ENCODE measurements around the gene DNM3.
"Not testable (repeated sequence)": the region's sequence is repeated elsewhere in the genome, so short reads cannot be mapped to it uniquely, and the experiment has no call there.

DNM3 gene

DNA sequence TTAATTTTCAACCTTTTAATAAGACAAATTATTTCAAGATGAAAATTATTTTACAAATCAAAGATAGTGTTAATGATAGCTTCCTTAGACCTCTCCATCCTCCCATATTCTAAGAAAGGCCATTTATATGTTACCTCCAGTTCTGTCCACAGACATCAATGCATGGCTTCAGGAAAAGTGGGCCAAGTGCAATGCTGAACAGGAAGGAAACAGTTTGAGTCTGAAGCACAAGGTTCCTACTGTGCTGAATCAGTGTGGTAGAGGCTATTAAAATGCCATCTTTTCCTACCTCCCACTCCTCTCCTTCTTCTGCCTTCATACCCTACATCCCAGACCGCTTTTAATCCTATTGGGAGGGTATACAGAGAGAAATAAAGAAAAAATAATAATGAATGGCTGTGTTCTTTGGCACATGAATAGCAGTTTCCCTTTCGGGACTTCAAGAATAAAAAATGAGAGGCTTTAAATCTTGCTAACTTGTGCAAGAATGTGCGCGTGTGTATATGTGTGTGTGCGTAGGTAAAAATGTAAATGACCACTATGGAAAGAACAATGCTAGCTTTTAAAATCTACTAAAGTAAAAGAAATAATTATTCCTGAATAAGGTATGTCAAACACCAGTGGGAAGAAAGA, 516.6 kb downstream of the DNM3 start:
- no peak for DNase-seq (ENCODE audit: low read depth, low spot score)

DNA sequence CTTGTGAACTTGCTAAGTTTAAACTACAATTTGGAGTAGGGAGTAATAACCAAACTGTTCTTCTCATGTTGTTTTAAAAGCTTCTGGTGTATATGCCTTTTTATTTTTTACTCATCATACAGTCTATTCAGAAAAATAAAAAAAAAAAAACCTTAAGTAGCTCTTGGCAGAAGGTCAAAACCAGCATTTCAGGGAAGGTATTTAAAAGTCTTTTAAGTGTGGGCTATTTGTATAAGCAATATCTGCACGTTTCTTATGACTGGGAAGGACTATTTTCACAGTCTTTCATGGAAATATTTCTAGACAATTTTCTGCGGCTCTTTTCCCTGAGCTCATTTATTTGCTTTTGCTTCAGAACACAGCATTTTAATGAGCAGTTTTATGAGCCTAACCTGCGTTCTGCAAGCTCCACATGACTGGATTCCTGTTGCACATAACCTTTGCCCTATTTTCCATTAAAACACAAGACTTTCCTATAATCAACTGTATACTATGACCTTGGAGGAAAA, 518.2 kb downstream of the DNM3 start:
- DNase-seq (ENCODE audit: low read depth, low spot score): no peak

- DNase-seq (ENCODE audit: low read depth, low spot score): no peak
Measured at GRCh38 chr1:172360511-172360910, 519.2 kb downstream of the DNM3 start.

GRCh38 chr1:172360985-172361384, 519.7 kb downstream of the DNM3 start:
- no peak for DNase-seq (ENCODE audit: low read depth, low spot score)

DNA sequence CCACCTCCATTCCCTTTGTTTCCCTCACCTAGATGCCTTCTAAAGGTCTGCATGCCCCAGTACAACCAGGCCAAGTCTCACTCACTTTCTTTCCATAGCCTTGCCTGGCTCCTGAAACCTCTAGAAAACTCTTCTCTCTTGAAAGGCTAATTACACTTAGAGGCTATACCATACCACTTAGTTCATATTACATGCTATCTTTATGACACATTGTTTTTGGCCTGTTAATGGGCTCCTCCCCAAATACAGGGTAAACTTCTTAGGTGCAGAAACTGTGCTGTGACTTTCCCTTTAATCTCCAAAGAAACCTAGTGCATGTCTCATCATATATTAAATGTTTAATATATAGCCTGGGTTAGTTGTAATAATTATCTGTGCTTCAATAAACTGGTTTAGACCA, 522.6 kb downstream of the DNM3 start:
- no peak for DNase-seq (ENCODE audit: low read depth, low spot score)

- not testable (repeated sequence) for DNase-seq (ENCODE audit: low read depth, low spot score)
Measured at GRCh38 chr1:172371646-172372045, 530.3 kb downstream of the DNM3 start.

- DNase-seq (ENCODE audit: low read depth, low spot score): no peak
Measured at GRCh38 chr1:172373864-172374263, 532.6 kb downstream of the DNM3 start.

DNA sequence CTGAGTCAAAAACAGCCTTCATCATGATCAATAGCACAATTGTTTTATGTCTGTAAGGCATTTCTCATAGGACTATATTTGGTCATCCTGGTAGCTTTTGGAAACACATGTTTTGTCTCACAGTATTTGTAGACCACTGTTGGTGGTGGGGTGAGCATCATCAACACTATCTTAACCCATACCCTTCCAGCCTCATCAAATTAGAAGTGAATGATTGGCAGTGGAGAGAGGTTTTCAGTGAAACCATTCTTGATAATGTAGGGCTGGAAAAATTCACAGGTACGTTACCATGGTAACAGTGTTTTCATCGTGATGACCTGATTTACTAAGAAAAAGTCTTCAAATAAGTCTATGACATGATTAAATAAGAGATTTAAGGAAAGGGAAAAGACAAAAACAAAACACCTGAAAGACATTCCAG, 533.9 kb downstream of the DNM3 start:
- DNase-seq (ENCODE audit: low read depth, low spot score): no peak

- no peak for DNase-seq (ENCODE audit: low read depth, low spot score)
Measured at GRCh38 chr1:172376431-172376830, 535.1 kb downstream of the DNM3 start.

DNA sequence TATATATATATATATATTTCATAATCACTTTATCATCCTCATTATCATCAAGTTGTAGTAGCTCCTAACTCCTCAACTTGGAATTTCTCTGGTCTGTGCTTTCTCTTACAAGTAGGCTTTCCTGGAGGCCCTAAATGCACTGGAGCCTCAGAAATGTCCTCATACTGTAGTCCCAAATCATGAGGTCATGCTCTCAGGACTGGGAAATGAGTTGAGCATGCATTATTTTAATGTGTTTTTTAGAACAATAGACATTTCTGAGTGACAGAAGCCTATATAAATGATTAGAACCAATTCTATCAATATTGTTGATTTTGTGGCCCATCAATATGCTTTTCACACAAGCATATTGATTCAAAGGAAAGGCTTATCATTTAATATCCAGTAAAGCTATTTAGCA, 536.3 kb downstream of the DNM3 start:
- DNase-seq (ENCODE audit: low read depth, low spot score): no peak

GRCh38 chr1:172378109-172378760, 536.9 kb downstream of the DNM3 start:
- DNase-seq (ENCODE audit: low read depth, low spot score): no peak

DNA sequence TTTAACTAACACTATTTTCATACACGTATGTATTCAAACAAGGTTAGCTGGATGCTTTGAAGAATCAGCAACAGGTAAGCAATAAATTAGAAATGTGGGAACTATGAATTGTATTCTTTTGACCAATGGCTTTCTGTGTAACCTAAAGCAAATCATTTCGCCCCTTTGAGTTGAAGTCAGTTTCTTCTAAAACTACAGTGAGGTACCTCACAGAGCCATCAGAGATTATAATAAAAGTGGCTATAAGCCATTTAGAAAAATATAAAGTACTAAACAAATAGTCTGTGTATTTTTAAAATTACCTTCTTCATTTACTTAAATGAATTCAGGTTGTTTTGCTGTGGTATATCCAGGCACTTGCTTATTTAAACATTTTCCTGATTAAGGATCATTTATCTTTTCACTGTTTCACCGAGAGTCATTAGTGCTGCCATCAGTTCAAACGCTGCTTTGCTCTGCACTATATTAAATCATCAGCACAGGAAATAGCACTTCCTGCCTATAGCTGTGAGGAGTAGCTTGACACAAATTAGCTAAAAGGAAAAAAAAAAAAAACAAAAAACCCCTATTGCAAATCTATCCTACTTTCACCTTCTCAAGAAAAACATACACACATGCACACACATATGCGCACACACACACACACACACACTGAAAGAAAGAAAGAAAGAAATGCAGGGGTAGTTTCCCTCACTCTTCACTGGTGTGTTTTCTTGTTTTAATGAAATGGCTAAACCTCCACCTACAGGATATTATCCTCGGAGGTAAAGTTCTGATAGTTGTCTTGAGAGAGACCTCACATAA, 539.3 kb downstream of the DNM3 start:
- no peak for DNase-seq (ENCODE audit: low read depth, low spot score)

GRCh38 chr1:172381946-172382345, 540.6 kb downstream of the DNM3 start:
- no peak for DNase-seq (ENCODE audit: low read depth, low spot score)

- DNase-seq (ENCODE audit: low read depth, low spot score): no peak
Measured at GRCh38 chr1:172382406-172382805, 541.1 kb downstream of the DNM3 start.

GRCh38 chr1:172382990-172383389, 541.7 kb downstream of the DNM3 start:
- DNase-seq (ENCODE audit: low read depth, low spot score): no peak

GRCh38 chr1:172383536-172383935, 542.2 kb downstream of the DNM3 start:
- DNase-seq (ENCODE audit: low read depth, low spot score): no peak

- no peak for DNase-seq (ENCODE audit: low read depth, low spot score)
Measured at GRCh38 chr1:172384656-172385055, 543.4 kb downstream of the DNM3 start.

GRCh38 chr1:172386046-172386445, 544.7 kb downstream of the DNM3 start:
- DNase-seq (ENCODE audit: low read depth, low spot score): no peak

- DNase-seq (ENCODE audit: low read depth, low spot score): no peak
Measured at GRCh38 chr1:172388490-172388889, 547.2 kb downstream of the DNM3 start.

DNA sequence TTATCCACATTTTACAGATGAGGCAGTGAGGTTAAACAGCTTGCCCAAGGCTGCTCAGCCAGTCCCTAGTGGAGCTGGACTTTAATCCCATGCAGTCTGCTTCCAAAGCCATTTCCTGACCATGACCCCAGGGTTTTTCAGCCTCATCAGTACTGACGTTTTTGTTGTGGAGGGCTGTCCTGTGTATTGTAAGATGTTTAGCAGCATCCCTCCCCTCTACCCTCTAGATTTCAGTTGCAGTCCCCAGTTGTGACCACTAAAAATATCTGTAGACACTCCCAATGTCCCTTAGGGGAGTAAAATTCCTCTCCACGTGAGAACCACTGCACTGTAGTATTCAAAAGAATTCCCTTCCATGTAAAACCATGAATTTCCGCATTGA, 549.0 kb downstream of the DNM3 start:
- DNase-seq (ENCODE audit: low read depth, low spot score): no peak

DNA sequence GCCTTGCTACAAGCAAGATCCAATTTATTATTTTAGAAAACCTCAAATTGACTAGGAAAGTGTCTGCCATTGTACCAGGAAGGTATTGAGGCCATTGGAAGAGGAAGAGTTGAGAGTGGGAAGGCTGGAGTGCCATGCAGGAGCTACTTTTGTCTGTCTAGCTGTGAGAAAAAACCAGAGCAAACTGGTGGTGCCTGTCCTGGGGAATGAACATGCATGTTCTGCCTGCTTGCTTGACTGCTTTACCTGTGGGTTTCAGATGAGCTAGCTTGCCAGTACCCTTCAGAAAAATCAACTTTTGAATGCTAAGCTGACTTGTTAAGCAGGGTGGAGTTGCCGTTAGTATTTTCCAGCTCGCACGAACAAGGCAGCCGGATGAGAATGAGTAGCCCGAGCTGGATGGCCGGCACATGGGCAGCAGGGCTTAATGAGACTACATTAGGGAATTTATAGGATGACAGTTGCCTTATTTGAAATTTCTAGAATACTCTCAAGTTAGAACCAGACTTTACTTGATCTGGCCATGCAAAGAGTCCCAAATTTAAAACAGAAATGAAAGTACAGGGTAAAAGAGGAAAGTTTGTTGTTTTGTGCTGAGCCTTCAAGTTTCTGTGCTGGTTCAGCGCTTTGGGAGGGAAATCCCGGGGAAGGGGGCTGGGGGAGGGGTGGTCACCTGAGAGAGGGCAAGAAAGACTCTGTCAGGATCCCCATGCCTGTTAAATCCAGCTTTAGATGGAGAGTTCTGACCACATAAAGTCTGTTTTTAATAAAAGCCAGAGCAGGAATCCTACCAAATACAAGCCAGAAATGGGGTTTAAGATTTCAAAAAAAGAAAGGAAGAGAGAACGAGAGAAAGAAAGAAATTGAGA, 549.6 kb downstream of the DNM3 start:
- no peak for DNase-seq (ENCODE audit: low read depth, low spot score)

GRCh38 chr1:172391976-172392375, 550.7 kb downstream of the DNM3 start:
- no peak for DNase-seq (ENCODE audit: low read depth, low spot score)

Data from brain pericyte (primary cell).